Cerebellar cortex (tissue), 1 donor: ENCODE measurements around the gene KIAA1614.
A peak's percentile ranks its signal among the peaks of the same experiment; 100 is the strongest.
"Not testable (repeated sequence)": the region's sequence is repeated elsewhere in the genome, so short reads cannot be mapped to it uniquely, and the experiment has no call there.

Experiments used
- DNase-seq: peaks from one replicate; pipeline ENCODE4 v3.0.0-alpha.2; 2015; ENCODE audit warnings: low spot score

The KIAA1614 gene

GRCh38 chr1:180945151-180945550, 32.5 kb downstream of the KIAA1614 start:
- no peak for DNase-seq

- DNase-seq: no peak
Observed at GRCh38 chr1:180945551-180945950, 32.9 kb downstream of the KIAA1614 start.

DNA sequence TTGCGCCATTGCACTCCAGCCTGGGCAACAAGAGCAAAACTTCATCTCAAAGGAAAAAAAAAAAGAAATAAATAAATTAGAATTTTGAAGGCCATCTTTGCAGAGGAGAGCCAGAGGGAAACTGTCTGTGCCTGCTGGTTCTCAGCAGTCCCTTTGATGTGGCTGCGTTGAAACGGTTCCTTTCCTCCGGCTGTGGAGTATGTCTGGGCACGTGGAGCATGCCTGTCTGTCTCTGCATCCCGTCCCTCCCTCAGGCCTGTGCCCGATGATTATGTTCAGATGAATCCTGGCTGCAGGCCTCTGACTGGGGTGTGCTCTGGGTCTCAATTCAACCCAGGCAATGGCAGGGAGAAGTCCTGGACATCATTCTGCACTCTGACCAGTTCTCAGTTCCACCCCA, 33.4 kb downstream of the KIAA1614 start:
- DNase-seq: no peak

- DNase-seq: no peak
Observed at GRCh38 chr1:180946541-180947498, 34.1 kb downstream of the KIAA1614 start.

GRCh38 chr1:180947499-180947885, 34.8 kb downstream of the KIAA1614 start:
- DNase-seq: no peak

GRCh38 chr1:180947901-180948640, 35.4 kb downstream of the KIAA1614 start:
- DNase-seq: peak; percentile 45

DNA sequence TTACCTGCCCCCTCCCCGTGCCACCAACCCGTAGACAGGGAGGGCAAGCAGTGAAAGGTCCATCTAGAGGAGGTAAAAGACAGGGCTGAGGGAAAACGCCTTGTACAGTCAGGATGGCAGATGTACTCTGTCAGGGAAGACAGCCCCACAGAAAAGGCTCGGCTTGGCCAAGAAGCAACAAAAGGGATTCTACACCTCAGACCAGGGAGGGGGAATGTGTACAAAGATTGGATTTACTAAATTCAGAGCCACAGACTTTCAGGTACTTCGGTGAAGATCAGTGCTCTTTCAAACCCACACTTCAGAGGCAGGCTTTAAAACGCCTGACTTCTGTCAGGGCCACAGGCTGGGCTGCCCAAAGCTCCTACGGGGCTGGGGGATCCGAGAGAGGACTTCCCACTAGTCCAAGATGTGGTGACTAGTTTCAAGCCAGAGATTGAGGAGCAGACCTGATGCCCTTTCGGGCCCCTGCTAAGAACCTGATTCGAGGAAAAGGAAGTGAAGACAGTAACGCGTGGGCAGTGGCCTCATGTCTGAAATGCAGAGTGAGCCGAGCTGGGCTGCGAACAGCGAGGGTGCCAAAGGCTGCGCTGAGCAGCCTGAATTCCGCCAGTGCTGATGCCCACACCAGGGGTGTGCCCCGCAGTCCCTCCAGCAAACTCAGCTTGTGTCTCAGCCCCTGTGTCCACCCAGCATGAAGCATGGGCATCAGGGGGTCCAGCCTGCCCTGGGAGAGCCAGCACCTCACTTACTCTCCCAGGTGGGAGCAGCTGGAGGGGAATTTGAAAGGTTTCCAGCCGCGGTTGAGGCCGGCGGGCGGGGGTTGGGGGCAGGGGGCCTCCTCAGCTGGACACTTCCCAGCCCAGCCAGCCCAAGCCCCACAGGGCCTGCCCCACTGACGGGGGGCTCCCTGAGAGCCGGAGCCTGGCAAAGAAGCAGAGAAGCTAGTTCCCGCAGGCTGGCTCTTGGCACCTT, 36.2 kb downstream of the KIAA1614 start:
- DNase-seq: peak; percentile 48

- DNase-seq: no peak
Observed at GRCh38 chr1:180949616-180950000, 36.9 kb downstream of the KIAA1614 start.

GRCh38 chr1:180950321-180950720, 37.6 kb downstream of the KIAA1614 start:
- DNase-seq: no peak

- DNase-seq: no peak
Observed at GRCh38 chr1:180951186-180951745, 38.6 kb downstream of the KIAA1614 start.

GRCh38 chr1:180951836-180952656, 39.3 kb downstream of the KIAA1614 start:
- DNase-seq: no peak

GRCh38 chr1:180952657-180953013, 39.9 kb downstream of the KIAA1614 start:
- no peak for DNase-seq

- peak; percentile 82 for DNase-seq
Observed at GRCh38 chr1:180953291-180954004, 40.8 kb downstream of the KIAA1614 start.

GRCh38 chr1:180954005-180954800, 41.5 kb downstream of the KIAA1614 start:
- peak; percentile 71 for DNase-seq

GRCh38 chr1:180954801-180955165, 42.1 kb downstream of the KIAA1614 start:
- no peak for DNase-seq

DNA sequence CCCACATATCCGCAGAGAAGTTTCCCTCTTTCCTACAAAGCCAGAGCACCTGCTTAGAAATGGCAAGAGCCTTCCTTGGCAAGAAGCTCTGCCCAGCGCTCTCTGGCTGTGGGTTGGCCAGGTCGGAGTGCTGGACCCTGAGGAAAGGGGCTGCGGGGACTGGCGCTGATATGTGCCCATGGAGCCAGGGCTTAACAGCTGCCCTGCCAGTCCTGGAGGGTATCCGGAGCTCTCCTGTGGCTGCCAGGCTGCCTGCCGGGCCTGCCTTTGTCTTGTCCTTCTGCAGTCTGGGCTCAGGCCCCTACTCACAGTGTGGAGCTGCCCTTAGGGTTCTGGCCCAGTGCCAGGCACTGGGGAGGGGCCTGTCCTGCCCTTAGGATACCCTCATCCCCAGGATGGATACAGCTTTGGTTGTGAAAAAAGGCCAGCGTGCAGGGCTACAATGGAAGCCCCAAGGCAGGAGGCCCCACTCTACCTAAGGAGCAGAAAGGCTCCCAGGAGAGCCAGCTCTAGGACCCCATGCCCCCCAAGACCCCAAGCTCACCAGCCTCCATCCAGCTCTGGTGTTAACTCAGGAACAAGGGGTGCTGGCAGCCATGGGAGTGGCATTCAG, 43.4 kb downstream of the KIAA1614 start:
- DNase-seq: peak; percentile 73

DNA sequence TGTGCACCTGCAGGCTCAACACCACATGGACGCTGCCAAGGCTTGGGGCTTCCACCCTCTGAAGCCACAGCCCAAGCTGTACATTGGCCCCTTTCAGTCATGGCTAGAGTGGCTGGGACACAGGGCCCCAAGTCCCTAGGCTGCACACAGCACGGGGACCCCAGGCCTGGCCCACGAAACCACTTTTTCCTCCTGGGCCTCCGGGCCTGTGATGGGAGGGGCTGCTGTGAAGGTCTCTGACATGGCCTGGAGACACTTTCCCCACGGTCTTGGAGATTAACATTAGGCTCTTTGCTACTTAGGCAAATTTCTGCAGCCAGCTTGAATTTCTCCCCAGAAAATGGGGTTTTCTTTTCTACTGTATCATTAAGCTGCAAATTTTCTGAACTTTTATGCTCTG, 46.9 kb downstream of the KIAA1614 start:
- not testable (repeated sequence) for DNase-seq

GRCh38 chr1:180961622-180962021, 48.9 kb downstream of the KIAA1614 start:
- DNase-seq: peak; percentile 25

DNA sequence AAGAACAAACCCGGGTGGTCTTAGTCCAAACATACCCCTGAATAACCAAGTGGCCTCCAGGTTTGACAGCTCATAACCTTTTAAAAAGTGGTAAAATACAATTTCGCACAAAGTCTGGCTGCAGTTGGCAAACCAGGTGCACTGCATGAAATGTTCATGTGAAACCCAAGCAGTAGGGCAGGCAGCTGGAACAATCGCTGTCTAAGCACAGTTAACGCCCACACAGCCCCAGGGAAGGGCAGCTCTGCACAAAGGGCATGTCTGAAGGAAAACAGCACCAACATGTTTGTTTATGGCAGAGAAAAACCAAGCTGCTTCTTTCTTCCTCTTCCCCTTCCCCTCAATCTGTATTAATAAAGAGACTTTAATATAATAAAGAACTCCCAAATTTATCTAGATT, 49.5 kb downstream of the KIAA1614 start:
- no peak for DNase-seq
